ENCODE results near the gene MAGED2.
"Not testable (repeated sequence)": the region's sequence is repeated elsewhere in the genome, so short reads cannot be mapped to it uniquely, and the experiment has no call there.

The MAGED2 gene

DNA sequence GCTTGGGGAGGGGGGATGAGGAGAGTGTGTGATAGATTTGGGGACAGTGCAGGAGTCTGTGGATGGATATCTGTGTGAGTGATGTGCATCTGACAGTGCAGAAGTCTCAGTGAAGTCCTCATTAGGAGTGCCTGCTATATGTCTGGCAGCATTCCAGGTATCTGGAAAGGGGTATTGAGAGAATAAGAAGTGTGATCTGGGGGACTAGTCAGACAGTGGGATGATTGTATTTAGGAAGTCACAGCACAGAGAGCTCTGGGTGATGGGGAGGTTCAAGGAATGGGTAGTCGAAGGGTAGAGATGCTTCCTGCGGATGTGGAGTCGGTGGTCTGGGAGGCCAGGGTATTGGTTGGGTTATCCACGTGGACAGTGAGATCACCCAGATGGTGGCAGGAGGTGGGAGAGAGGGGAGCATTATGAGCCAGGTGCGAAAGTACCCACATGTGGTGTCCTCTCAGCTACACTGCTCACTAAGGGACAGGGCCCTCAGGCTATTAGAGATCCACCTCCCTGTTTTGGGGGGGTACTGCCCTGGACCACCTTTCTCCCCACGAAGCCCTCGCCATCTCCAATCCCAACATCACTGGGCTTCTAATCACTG lies 9.8 kb downstream of the MAGED2 start:
- DNase-seq (ENCODE audit: low read depth, low spot score): no peak

- no peak for DNase-seq (ENCODE audit: low read depth, low spot score)
These were observed 10.7 kb downstream of the MAGED2 start for GRCh38 chrX:54818221-54818620.

DNA sequence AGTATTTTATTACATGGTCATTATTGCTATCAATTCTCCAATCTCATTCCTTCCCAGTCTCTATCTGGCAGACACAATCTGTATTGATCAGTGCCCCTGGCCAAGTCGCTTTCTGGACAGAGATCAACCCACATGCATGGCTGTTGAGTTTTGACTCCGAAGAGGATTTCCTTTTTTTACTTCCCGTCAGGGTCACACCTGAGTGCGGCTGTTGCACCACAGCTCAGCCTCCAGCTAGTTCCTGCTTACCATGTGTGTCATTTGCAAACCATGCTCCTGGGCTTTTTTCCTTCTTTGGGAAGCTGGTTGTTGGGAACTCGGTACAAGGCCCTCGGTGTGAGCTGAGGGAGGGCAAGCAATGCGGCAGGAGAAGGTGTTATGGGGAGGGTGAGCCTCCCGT lies 11.7 kb downstream of the MAGED2 start:
- no peak for DNase-seq (ENCODE audit: low read depth, low spot score)

GRCh38 chrX:54820737-54821136 lies 13.2 kb downstream of the MAGED2 start:
- DNase-seq (ENCODE audit: low read depth, low spot score): no peak

- no peak for DNase-seq (ENCODE audit: low read depth, low spot score)
These were observed 13.8 kb downstream of the MAGED2 start for GRCh38 chrX:54821310-54821709.

- DNase-seq (ENCODE audit: low read depth, low spot score): no peak
These were observed 16.6 kb downstream of the MAGED2 start for GRCh38 chrX:54824195-54824594.

- no peak for DNase-seq (ENCODE audit: low read depth, low spot score)
These were observed 17.2 kb downstream of the MAGED2 start for GRCh38 chrX:54824722-54825121.

GRCh38 chrX:54825716-54826438 lies 18.3 kb downstream of the MAGED2 start:
- no peak for DNase-seq (ENCODE audit: low read depth, low spot score)

GRCh38 chrX:54826598-54826997 lies 19.1 kb downstream of the MAGED2 start:
- no peak for DNase-seq (ENCODE audit: low read depth, low spot score)

- no peak for DNase-seq (ENCODE audit: low read depth, low spot score)
These were observed 31.0 kb downstream of the MAGED2 start for GRCh38 chrX:54838583-54838982.

DNA sequence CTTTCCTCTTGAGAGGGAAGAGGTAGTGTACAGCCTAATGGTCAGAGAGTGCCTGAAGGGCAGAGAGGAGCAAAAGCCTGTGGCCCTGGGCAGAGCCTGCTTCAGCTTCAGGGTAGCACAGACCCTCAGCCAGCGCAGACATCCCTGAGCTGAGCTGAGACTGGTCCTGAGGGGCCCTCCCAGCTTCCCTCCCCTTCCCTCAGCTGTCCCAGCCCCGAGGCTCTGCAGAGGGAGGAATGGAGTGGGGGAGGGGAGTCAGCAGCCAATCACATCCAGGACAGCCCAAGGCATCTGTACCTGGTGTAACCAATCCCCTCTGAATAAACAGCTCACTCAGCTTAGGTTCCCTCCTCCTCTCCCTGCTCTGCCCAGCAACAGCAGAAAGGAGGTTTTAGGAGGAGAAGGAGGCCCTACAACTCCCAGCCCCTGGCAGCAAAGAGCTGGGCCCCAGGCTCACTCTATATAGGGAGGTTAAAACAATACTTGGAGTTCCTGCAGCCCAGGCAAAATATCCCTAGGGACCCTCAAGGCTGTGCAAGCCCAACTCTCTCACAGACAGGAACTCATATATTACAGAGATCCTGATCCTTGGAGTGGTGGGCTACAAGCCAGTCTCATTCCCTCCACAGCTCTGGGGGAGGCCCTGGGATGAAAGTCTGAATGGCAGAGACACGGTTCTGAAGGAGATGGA lies 33.8 kb downstream of the MAGED2 start:
- not testable (repeated sequence) for DNase-seq (ENCODE audit: low read depth, low spot score)

DNA sequence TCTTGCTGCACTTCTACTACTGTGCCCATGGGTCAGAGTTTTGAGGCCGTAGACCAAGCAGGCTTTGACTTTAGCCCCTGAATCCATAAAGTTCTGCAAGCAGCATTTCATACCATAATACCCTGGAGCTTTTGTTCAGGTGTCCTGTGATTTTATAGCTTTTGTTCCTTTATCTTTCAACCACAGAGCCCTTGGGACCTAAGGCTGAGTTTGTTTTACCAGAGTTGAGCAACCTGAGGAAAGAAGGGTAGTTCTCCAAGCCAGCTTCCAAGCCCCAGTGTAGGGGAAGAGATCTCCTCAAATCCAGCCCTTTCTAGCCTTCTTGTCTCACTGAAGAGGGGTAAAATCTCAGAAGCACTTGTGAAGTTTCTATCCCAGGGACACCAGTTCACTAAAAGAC lies 35.1 kb downstream of the MAGED2 start:
- DNase-seq (ENCODE audit: low read depth, low spot score): no peak

DNA sequence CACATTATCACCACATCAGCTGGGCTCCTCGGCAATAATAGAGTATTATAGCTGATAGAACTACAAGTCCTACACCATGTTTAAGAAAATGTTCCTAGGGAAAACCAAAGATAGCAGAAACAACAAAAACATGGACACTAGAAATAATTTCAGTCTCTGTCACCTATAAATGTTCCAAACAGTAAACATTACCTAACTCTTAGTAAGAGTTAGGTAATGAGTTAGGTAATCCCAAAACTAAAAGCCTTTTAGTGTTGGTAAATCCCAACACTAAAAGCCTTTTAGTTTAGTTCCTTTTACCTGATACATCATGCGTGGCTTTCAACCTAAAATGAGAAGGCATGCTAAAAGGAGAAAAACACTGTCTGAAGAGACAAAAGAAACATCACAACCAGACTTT lies 35.5 kb downstream of the MAGED2 start:
- no peak for DNase-seq (ENCODE audit: low read depth, low spot score)

GRCh38 chrX:54847700-54848099 lies 40.2 kb downstream of the MAGED2 start:
- not testable (repeated sequence) for DNase-seq (ENCODE audit: low read depth, low spot score)

GRCh38 chrX:54865208-54865607 lies 57.7 kb downstream of the MAGED2 start:
- DNase-seq (ENCODE audit: low read depth, low spot score): no peak
